ENCODE data around the gene SEMA3G.
A peak's percentile ranks its signal among the peaks of the same experiment; 100 is the strongest.

The SEMA3G gene

GRCh38 chr3:52394751-52395502 lies 50.0 kb downstream of the SEMA3G start:
- DNase-seq, result no peak

GRCh38 chr3:52393959-52394670 lies 50.8 kb downstream of the SEMA3G start:
- DNase-seq, result no peak

- DNase-seq, result no peak
Measured at GRCh38 chr3:52393131-52393807, 51.6 kb downstream of the SEMA3G start.

- no peak for DNase-seq
Measured at GRCh38 chr3:52392216-52392930, 52.5 kb downstream of the SEMA3G start.

GRCh38 chr3:52391096-52391495 lies 53.8 kb downstream of the SEMA3G start:
- DNase-seq, result no peak

GRCh38 chr3:52388933-52389332 lies 56.0 kb downstream of the SEMA3G start:
- no peak for DNase-seq

- no peak for DNase-seq
Measured at GRCh38 chr3:52388348-52388821, 56.5 kb downstream of the SEMA3G start.

GRCh38 chr3:52387481-52387880 lies 57.4 kb downstream of the SEMA3G start:
- no peak for DNase-seq

- DNase-seq, result peak in 1 of 5 experiments; percentile 35
Measured at GRCh38 chr3:52385157-52385556, 59.7 kb downstream of the SEMA3G start.

- no peak for DNase-seq
Measured at GRCh38 chr3:52384019-52384761, 60.7 kb downstream of the SEMA3G start.

GRCh38 chr3:52383446-52383845 lies 61.5 kb downstream of the SEMA3G start:
- no peak for DNase-seq
